Prostate gland (tissue), 2 donors: ENCODE measurements around the gene OLAH.
"Not testable (repeated sequence)": the region's sequence is repeated elsewhere in the genome, so short reads cannot be mapped to it uniquely, and the experiment has no call there.

Source experiments
- POLR2AphosphoS5 ChIP-seq: sonication (generic); formaldehyde crosslinking; IDR thresholded peaks from one replicate; pipeline ENCODE4 v1.6.1; 2017; ENCODE audit warnings: antibody characterized with exemption
- TF ChIP-seq, protein P1 (sequence below), 4 experiments: fragments of 200-600 bp in 2 of 4; fragments of 450-650 bp in 2 of 4; sonication (generic) in 2 of 4; IDR thresholded peaks; 1 replicate in 3 of 4; 2 replicates in 1 of 4; pipeline ENCODE4 v1.5.1; 2016 to 2019; ENCODE audit warnings: antibody characterized with exemption in 4 of 4, mild to moderate bottlenecking in 2 of 4, moderate library complexity in 2 of 4

DNA sequence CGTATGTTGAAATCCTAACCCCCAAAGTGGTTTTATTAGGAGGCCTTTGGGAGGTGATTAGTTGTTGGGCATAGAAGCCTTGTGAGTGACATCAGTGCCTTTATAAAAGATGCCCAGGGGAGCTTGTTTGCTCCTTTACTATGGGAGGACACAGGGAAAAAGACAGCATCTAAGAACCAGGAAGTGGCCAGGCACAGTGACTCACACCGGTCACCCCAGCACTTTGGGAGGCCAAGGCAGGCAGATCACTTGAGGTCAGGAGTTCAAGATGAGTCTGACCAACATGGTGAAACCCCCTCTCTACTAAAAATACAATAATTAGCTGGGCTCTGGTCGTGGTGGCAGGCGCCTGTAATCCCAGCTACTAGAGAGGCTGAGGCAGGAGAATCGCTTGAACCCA lies 22.8 kb upstream of the OLAH start:
- not testable (repeated sequence) for TF ChIP-seq POLR2AphosphoS5
- TF ChIP-seq, protein P1, sequence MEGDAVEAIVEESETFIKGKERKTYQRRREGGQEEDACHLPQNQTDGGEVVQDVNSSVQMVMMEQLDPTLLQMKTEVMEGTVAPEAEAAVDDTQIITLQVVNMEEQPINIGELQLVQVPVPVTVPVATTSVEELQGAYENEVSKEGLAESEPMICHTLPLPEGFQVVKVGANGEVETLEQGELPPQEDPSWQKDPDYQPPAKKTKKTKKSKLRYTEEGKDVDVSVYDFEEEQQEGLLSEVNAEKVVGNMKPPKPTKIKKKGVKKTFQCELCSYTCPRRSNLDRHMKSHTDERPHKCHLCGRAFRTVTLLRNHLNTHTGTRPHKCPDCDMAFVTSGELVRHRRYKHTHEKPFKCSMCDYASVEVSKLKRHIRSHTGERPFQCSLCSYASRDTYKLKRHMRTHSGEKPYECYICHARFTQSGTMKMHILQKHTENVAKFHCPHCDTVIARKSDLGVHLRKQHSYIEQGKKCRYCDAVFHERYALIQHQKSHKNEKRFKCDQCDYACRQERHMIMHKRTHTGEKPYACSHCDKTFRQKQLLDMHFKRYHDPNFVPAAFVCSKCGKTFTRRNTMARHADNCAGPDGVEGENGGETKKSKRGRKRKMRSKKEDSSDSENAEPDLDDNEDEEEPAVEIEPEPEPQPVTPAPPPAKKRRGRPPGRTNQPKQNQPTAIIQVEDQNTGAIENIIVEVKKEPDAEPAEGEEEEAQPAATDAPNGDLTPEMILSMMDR (IDR thresholded peaks at IDR 0.05) = not testable (repeated sequence)
